ENCODE data around the gene TEAD1. TPM values are rescaled to one million over a fixed set of nuclear protein-coding genes. Genes with fewer than 3 reads are reported as not detected.

TEAD1 gene
- total RNA-seq, 2 experiments from 2014 or later, result 5.6 to 10.8 TPM

DNA sequence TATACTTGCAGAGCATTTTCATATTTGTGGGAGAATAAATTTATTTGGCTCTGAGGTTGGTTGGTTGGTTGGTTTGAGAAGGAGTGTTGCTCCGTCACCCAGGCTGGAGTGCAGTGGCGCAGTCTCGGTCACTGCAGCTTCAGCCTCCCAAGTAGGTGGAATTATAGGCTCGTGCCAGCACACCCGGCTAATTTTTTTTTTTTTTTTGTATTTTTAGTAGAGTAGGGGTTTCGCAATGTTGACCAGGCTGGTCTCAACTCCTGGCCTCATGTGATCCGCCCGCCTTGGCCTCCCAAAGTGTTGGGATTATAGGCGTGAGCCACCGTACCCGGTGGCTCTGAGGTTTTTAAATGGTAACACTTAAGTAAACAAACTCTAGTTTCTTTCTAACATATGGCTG lies 161.1 kb downstream of the TEAD1 start:
- Histone ChIP-seq H3K9me2 (ENCODE audit: insufficient read depth, low read length) (no peaks in the 10 kb centered on the region), H4K20me1 (ENCODE audit: insufficient read depth, low read length) (no peaks in the 10 kb centered on the region), H3K9me3 (ENCODE audit: low read length) (no peaks in the 10 kb centered on the region), H3K4me2 (ENCODE audit: low read length) (no peak overlapping the region), H3K4me1 (ENCODE audit: insufficient read depth, low read length, poor library complexity, severe bottlenecking) (peaks cover 18% of the 10 kb centered on the region), H3K79me2 (ENCODE audit: insufficient read depth, low read depth, low read length) (no peaks in the 10 kb centered on the region), H2AFZ (ENCODE audit: low read length) (no peak overlapping the region), H3K36me3 (ENCODE audit: insufficient read depth, low read length) (no peaks in the 10 kb centered on the region), H3K27ac (ENCODE audit: low read depth, low read length, poor library complexity, severe bottlenecking) (no peak overlapping the region), H3K4me3 (ENCODE audit: low read depth, low read length, poor library complexity, severe bottlenecking) (no peak overlapping the region)
- ChIA-PET POLR2A (no interaction called here), CTCF (ENCODE audit: unreplicated experiment) (no interaction called here)
- intact Hi-C loops (cut with micrococcal nuclease; ENCODE audit: unreplicated experiment), result no loop called here
- DNase-seq (ENCODE audit: low spot score), result no peak
- no TSS peak for BruUV-seq (replicated peaks)
- TF ChIP-seq EZH2phosphoT487 (IDR thresholded peaks at IDR 0.05; ENCODE audit: borderline replicate concordance, low read depth, low read length), result no peak
- TF ChIP-seq, protein P1, sequence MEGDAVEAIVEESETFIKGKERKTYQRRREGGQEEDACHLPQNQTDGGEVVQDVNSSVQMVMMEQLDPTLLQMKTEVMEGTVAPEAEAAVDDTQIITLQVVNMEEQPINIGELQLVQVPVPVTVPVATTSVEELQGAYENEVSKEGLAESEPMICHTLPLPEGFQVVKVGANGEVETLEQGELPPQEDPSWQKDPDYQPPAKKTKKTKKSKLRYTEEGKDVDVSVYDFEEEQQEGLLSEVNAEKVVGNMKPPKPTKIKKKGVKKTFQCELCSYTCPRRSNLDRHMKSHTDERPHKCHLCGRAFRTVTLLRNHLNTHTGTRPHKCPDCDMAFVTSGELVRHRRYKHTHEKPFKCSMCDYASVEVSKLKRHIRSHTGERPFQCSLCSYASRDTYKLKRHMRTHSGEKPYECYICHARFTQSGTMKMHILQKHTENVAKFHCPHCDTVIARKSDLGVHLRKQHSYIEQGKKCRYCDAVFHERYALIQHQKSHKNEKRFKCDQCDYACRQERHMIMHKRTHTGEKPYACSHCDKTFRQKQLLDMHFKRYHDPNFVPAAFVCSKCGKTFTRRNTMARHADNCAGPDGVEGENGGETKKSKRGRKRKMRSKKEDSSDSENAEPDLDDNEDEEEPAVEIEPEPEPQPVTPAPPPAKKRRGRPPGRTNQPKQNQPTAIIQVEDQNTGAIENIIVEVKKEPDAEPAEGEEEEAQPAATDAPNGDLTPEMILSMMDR (conservative IDR thresholded peaks at IDR 0.05; ENCODE audit: low read length), result no peak

DNA sequence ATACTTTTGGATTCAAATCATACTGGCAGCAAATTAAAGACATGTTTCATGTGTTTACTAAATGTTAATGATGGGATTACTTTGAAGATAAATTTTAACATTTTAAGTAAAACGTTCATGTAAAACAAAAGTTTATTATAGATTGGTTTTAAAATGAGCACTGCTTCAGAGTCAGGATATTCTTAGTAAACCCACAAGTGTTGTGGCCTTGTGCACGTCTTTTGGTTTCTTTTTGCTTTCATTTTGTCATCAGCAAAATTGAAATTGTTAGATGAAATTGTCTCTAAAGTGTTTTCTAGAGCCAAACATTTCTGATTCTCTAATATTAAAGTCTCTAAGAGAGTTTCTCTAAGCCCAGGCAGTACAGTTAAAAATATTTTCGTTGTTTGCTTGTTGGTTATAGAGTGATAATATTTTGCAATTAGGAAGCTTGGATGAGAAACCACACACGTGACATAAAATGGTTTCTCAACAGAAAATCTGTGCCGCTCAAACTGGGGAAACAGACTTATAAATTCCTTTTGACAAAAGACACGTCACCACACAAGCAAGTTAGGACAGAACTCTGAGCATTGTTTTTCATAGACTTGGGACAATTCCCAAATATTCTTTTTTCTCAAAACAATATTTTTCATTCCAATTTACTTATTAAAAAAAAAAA lies 164.4 kb downstream of the TEAD1 start:
- ChIA-PET POLR2A (no interaction called here), CTCF (ENCODE audit: unreplicated experiment) (no interaction called here)
- Histone ChIP-seq H3K9me3 (ENCODE audit: low read length) (no peaks in the 10 kb centered on the region), H3K27ac (ENCODE audit: low read depth, low read length, poor library complexity, severe bottlenecking) (no peak overlapping the region), H3K4me3 (ENCODE audit: low read depth, low read length, poor library complexity, severe bottlenecking) (peak overlapping the region; percentile 42), H2AFZ (ENCODE audit: low read length) (peak overlapping the region; percentile 64), H4K20me1 (ENCODE audit: insufficient read depth, low read length) (no peaks in the 10 kb centered on the region), H3K36me3 (ENCODE audit: insufficient read depth, low read length) (no peaks in the 10 kb centered on the region), H3K4me1 (ENCODE audit: insufficient read depth, low read length, poor library complexity, severe bottlenecking) (peaks cover 51% of the 10 kb centered on the region), H3K79me2 (ENCODE audit: insufficient read depth, low read depth, low read length) (peaks cover 3% of the 10 kb centered on the region; the same call in 1 of the 2 replicates), H3K9me2 (ENCODE audit: insufficient read depth, low read length) (no peaks in the 10 kb centered on the region), H3K4me2 (ENCODE audit: low read length) (peak overlapping the region; percentile 66)
- DNase-seq (ENCODE audit: low spot score), result no peak
- BruUV-seq (replicated peaks), result no TSS peak
- intact Hi-C loops (cut with micrococcal nuclease; ENCODE audit: unreplicated experiment), result no loop called here
- TF ChIP-seq, protein P1 (conservative IDR thresholded peaks at IDR 0.05; ENCODE audit: low read length), result no peak
- TF ChIP-seq EZH2phosphoT487 (IDR thresholded peaks at IDR 0.05; ENCODE audit: borderline replicate concordance, low read depth, low read length), result no peak

DNA sequence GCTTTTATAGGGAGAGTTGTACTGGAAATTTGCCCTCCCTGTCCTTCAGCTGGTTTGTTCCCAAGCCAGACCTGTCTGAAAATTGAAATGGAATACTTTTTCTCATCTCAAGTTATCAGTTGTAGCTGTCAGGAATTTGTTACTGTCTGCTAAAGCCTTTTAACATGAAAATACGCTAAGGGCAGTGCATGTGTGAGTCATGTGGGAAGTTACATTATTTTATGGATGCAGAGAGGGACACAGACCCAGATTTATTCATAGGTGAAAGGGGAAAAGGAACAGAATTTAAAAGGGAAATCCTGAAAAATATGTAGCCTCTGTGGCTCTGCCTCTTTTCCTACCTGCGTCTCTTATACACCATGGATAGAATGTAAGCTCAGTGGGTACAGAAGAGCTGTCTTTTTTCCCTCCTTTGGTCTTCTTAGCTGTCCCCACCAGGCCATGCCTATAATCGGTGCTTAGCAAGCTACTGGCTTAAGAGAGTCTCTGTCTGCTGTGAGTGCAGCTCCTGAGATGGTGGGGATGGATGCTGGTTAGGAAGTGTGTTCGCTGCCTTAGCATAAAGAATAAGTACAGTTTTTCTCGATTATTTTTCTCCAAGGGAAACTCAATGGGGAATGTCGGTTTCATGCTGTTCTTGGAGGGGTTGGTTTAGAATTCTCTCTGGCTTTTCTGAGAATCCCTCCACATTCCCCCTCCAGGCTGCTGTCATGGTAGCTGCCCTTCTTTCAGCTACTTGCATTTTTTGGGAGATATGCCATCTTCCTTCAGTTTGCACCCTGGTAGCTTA lies 166.8 kb downstream of the TEAD1 start:
- ChIA-PET CTCF (ENCODE audit: unreplicated experiment) (no interaction called here), POLR2A (interaction anchor here (1.1 kb wide), 2 partner anchors 9 to 31 kb away, joined by 3 read pairs; no protein-coding TSS in a partner anchor)
- BruUV-seq (replicated peaks), result no TSS peak
- H3K4me1 ChIP-seq (ENCODE audit: insufficient read depth, low read length, poor library complexity, severe bottlenecking), result peaks cover 75% of the 10 kb centered on the region
- no peaks in the 10 kb centered on the region for H3K36me3 ChIP-seq (ENCODE audit: insufficient read depth, low read length)
- no peaks in the 10 kb centered on the region for H4K20me1 ChIP-seq (ENCODE audit: insufficient read depth, low read length)
- H3K4me2 ChIP-seq (ENCODE audit: low read length), result peak overlapping the region; percentile 72
- H3K9me2 ChIP-seq (ENCODE audit: insufficient read depth, low read length), result no peaks in the 10 kb centered on the region
- H3K9me3 ChIP-seq (ENCODE audit: low read length), result no peaks in the 10 kb centered on the region
- H3K79me2 ChIP-seq (ENCODE audit: insufficient read depth, low read depth, low read length), result peaks cover 12% of the 10 kb centered on the region; the same call in 1 of the 2 replicates
- intact Hi-C loops (cut with micrococcal nuclease; ENCODE audit: unreplicated experiment), result no loop called here
- H2AFZ ChIP-seq (ENCODE audit: low read length), result peak overlapping the region; percentile 93
- TF ChIP-seq EZH2phosphoT487 (IDR thresholded peaks at IDR 0.05; ENCODE audit: borderline replicate concordance, low read depth, low read length), result no peak
- TF ChIP-seq, protein P1 (conservative IDR thresholded peaks at IDR 0.05; ENCODE audit: low read length), result no peak
- peak overlapping the region; percentile 78 for H3K27ac ChIP-seq (ENCODE audit: low read depth, low read length, poor library complexity, severe bottlenecking)
- no peak overlapping the region for H3K4me3 ChIP-seq (ENCODE audit: low read depth, low read length, poor library complexity, severe bottlenecking)
- no peak for DNase-seq (ENCODE audit: low spot score)
